H1 (cell line): ENCODE results near the gene MSH4.

Experiments
- CBX5 ChIP-seq: fragments of 300-800, 300-1000 bp; sonication (generic); IDR thresholded peaks from 2 replicates; pipeline ENCODE4 v1.7.1; 2016; ENCODE audit warnings: antibody characterized with exemption, low read length, low read depth
- EP300 ChIP-seq, 2 experiments: IDR thresholded peaks; 1 replicate in 1 of 2; 2 replicates in 1 of 2; pipeline ENCODE4 v1.6.1; 2011 to 2012; ENCODE audit warnings: low read depth in 2 of 2, low read length in 2 of 2, mild to moderate bottlenecking in 2 of 2, borderline replicate concordance in 1 of 2, inconsistent platforms in 1 of 2, moderate library complexity in 1 of 2
- FOSL1 ChIP-seq: IDR thresholded peaks from 2 replicates; pipeline ENCODE4 v1.6.1; 2011; ENCODE audit warnings: mild to moderate bottlenecking, low read depth, low read length, moderate library complexity; ENCODE audit not compliant: insufficient read depth
- GABPA ChIP-seq: IDR thresholded peaks from 2 replicates; pipeline ENCODE4 v1.6.1; 2011; ENCODE audit warnings: mild to moderate bottlenecking, low read length, moderate library complexity, borderline replicate concordance; ENCODE audit not compliant: insufficient read depth
- KDM1A ChIP-seq: fragments of 200-600, 300-600 bp; sonication (generic); IDR thresholded peaks from 2 replicates; pipeline ENCODE4 v1.7.1; 2016; ENCODE audit warnings: mild to moderate bottlenecking, low read length, borderline replicate concordance
- POLR2A ChIP-seq, 2 experiments: IDR thresholded peaks; 1 replicate in 1 of 2; 2 replicates in 1 of 2; pipeline ENCODE4 v1.6.1; 2011; ENCODE audit warnings: low read depth in 2 of 2, low read length in 2 of 2, mild to moderate bottlenecking in 2 of 2; ENCODE audit errors: control extremely low read depth in 1 of 2
- POLR2AphosphoS5 ChIP-seq: IDR thresholded peaks from 2 replicates; pipeline ENCODE4 v1.6.1; 2011; ENCODE audit warnings: low read depth, low read length
- RFX5 ChIP-seq: IDR thresholded peaks from 2 replicates; pipeline ENCODE4 v1.6.1; 2011; ENCODE audit warnings: low read depth, low read length, improper control_type of control experiment, borderline replicate concordance
- SP1 ChIP-seq: IDR thresholded peaks from 2 replicates; pipeline ENCODE4 v1.6.1; 2011; ENCODE audit warnings: low read depth, low read length
- YY1 ChIP-seq: IDR thresholded peaks from 2 replicates; pipeline ENCODE4 v1.6.1; 2011; ENCODE audit warnings: low read depth, mild to moderate bottlenecking, low read length
- TF ChIP-seq, protein P1 (sequence below), 3 experiments: IDR thresholded peaks; 1 replicate in 2 of 3; 2 replicates in 1 of 3; pipeline versions ENCODE4 v1.5.1 to v1.6.1; 2011; ENCODE audit warnings: low read length in 3 of 3, mild to moderate bottlenecking in 3 of 3, inconsistent platforms in 2 of 3, low read depth in 1 of 3, moderate library complexity in 1 of 3; ENCODE audit not compliant: insufficient read depth in 1 of 3; ENCODE audit errors: control extremely low read depth in 1 of 3

- no peak for TF ChIP-seq POLR2A (IDR thresholded peaks at IDR 0.05; ENCODE audit: control extremely low read depth in 1 of 2, low read depth in 2 of 2, low read length in 2 of 2)
- no peak for TF ChIP-seq POLR2AphosphoS5
- TF ChIP-seq, protein P1, sequence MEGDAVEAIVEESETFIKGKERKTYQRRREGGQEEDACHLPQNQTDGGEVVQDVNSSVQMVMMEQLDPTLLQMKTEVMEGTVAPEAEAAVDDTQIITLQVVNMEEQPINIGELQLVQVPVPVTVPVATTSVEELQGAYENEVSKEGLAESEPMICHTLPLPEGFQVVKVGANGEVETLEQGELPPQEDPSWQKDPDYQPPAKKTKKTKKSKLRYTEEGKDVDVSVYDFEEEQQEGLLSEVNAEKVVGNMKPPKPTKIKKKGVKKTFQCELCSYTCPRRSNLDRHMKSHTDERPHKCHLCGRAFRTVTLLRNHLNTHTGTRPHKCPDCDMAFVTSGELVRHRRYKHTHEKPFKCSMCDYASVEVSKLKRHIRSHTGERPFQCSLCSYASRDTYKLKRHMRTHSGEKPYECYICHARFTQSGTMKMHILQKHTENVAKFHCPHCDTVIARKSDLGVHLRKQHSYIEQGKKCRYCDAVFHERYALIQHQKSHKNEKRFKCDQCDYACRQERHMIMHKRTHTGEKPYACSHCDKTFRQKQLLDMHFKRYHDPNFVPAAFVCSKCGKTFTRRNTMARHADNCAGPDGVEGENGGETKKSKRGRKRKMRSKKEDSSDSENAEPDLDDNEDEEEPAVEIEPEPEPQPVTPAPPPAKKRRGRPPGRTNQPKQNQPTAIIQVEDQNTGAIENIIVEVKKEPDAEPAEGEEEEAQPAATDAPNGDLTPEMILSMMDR (IDR thresholded peaks at IDR 0.05; ENCODE audit: control extremely low read depth in 1 of 3, insufficient read depth in 1 of 3, low read depth in 1 of 3, low read length in 3 of 3), result no peak
- TF ChIP-seq EP300 (IDR thresholded peaks at IDR 0.05; ENCODE audit: borderline replicate concordance in 1 of 2, low read depth in 2 of 2, low read length in 2 of 2), result no peak
- no peak for TF ChIP-seq FOSL1
- TF ChIP-seq KDM1A, result no peak
- TF ChIP-seq RFX5, result no peak
- no peak for TF ChIP-seq SP1
- TF ChIP-seq GABPA, result no peak
- TF ChIP-seq YY1, result no peak
- no peak for TF ChIP-seq CBX5
Measured at GRCh38 chr1:75797606-75798216, 1.0 kb downstream of the MSH4 start.
